NT2/D1 (cell line): Measurements from ENCODE around the gene EREG.

ENCODE experiments used
- SUZ12 ChIP-seq: IDR thresholded peaks from 2 replicates; pipeline ENCODE4 v1.6.1; 2011; ENCODE audit not compliant: insufficient read length, insufficient read depth; ENCODE audit errors: extremely low read depth
- YY1 ChIP-seq: IDR thresholded peaks from 2 replicates; pipeline ENCODE4 v1.6.1; 2011; ENCODE audit not compliant: insufficient read length, insufficient read depth
- ZNF274 ChIP-seq: IDR thresholded peaks from 2 replicates; pipeline ENCODE4 v1.6.1; 2011; ENCODE audit warnings: mild to moderate bottlenecking, low read depth, low read length

GRCh38 chr4:74325886-74326285, 39.1 kb upstream of the EREG start:
- no peak for TF ChIP-seq ZNF274
- TF ChIP-seq SUZ12, result no peak
- no peak for TF ChIP-seq YY1
